Ascending aorta (tissue), 2 donors: ENCODE data around the gene HS3ST6. TPM values are rescaled to one million over a fixed set of nuclear protein-coding genes. Genes with fewer than 3 reads are reported as not detected.
"Not testable (repeated sequence)": the region's sequence is repeated elsewhere in the genome, so short reads cannot be mapped to it uniquely, and the experiment has no call there.

ENCODE experiments used
- DNase-seq, 2 donors: peaks; one replicate each; pipeline ENCODE4 v3.0.0-alpha.2; 2019; ENCODE audit warnings: low spot score in 2 of 2
- H3K27ac ChIP-seq, 2 donors: fragments of 200-600 bp; sonication (generic); one replicate each; pipeline ENCODE4 v1.5.1; 2016 to 2017; ENCODE audit warnings: mild to moderate bottlenecking in 1 of 2
- H3K27me3 ChIP-seq: fragments of 200-600 bp; sonication (generic); one replicate; pipeline ENCODE4 v1.5.1; 2017
- H3K36me3 ChIP-seq, 2 donors: fragments of 200-600 bp; sonication (generic); one replicate each; pipeline ENCODE4 v1.5.1; 2016
- H3K4me1 ChIP-seq, 2 donors: fragments of 200-600 bp; sonication (generic); one replicate each; pipeline ENCODE4 v1.5.1; 2016 to 2017; ENCODE audit warnings: mild to moderate bottlenecking in 1 of 2
- H3K4me3 ChIP-seq, 2 donors: fragments of 200-600 bp; sonication (generic); one replicate each; pipeline ENCODE4 v1.5.1; 2016 to 2017; ENCODE audit warnings: mild to moderate bottlenecking in 1 of 2
- H3K9me3 ChIP-seq, 2 donors: fragments of 200-600 bp; sonication (generic); one replicate each; pipeline ENCODE4 v1.5.1; 2016
- CTCF ChIP-seq, 3 experiments: fragments of 200-600 bp in 2 of 3; fragments of 450-650 bp in 1 of 3; sonication (generic) in 2 of 3; IDR thresholded peaks; one replicate each; pipeline ENCODE4 v1.5.1; 2016 to 2019; ENCODE audit warnings: antibody characterized with exemption in 3 of 3, mild to moderate bottlenecking in 1 of 3, moderate library complexity in 1 of 3
- intact Hi-C: fragments of 100-400 bp; cut with DNase I; formaldehyde crosslinking; loops from one replicate; pipeline ENCODE4 v1.15.1; 2023
- total RNA-seq: library from RNA; depleted of rRNA; stranded (reverse); fragments of >200 nt; gene quantifications from one replicate; pipeline ENCODE4 v1.1.0, GENCODE V29; 2016

Gene HS3ST6
- total RNA-seq, 1 donor from 2014 or later, result not detected

- Histone ChIP-seq H3K27me3 (no peaks in the 10 kb centered on the region), H3K4me1 (peaks cover 3 to 24% of the 10 kb centered on the region in 2 donors), H3K4me3 (peak overlapping the region; percentile 92 to 94), H3K9me3 (no peaks in the 10 kb centered on the region), H3K36me3 (peaks cover 24 to 29% of the 10 kb centered on the region in 2 donors), H3K27ac (peak overlapping the region; percentile 99)
- intact Hi-C loops, result loop anchor here (10.0 kb wide), 1 partner anchor 551 kb away; the partner anchor contains the start of gene ATP6V0C
- no peak for DNase-seq
- no peak for TF ChIP-seq CTCF (IDR thresholded peaks at IDR 0.05)
Measured at GRCh38 chr16:1963806-1964505, 45.7 kb upstream of the HS3ST6 start.

GRCh38 chr16:1962161-1963153 lies 44.2 kb upstream of the HS3ST6 start:
- H3K36me3 ChIP-seq, result peaks cover 24 to 29% of the 10 kb centered on the region in 2 donors
- H3K4me1 ChIP-seq, result peaks cover 3 to 26% of the 10 kb centered on the region in 2 donors
- intact Hi-C loops, result loop anchor here (10.0 kb wide), 1 partner anchor 552 kb away; the partner anchor contains the start of gene ATP6V0C
- H3K4me3 ChIP-seq, H3K9me3 ChIP-seq, H3K27ac ChIP-seq, H3K27me3 ChIP-seq, DNase-seq: not testable (repeated sequence)

GRCh38 chr16:1961651-1962067 lies 43.4 kb upstream of the HS3ST6 start:
- Histone ChIP-seq H3K27ac (no peak overlapping the region), H3K36me3 (peaks cover 24 to 29% of the 10 kb centered on the region in 2 donors), H3K27me3 (no peaks in the 10 kb centered on the region), H3K4me1 (peaks cover 3 to 26% of the 10 kb centered on the region in 2 donors), H3K9me3 (no peaks in the 10 kb centered on the region), H3K4me3 (no peak overlapping the region)
- no peak for TF ChIP-seq CTCF (IDR thresholded peaks at IDR 0.05)
- intact Hi-C loops, result loop anchor here (10.0 kb wide), 1 partner anchor 553 kb away; the partner anchor contains the start of gene ATP6V0C
- DNase-seq, result no peak

- H3K27ac ChIP-seq, result no peak overlapping the region
- intact Hi-C loops, result loop anchor here (10.0 kb wide), 1 partner anchor 554 kb away; the partner anchor contains the start of gene ATP6V0C
Measured at GRCh38 chr16:1960665-1961630, 42.7 kb upstream of the HS3ST6 start.

More at GRCh38 chr16:1960665-1961630, 42.7 kb upstream of the HS3ST6 start:
- no peak for TF ChIP-seq CTCF (IDR thresholded peaks at IDR 0.05)
- H3K9me3 ChIP-seq, result no peaks in the 10 kb centered on the region
- peaks cover 24 to 29% of the 10 kb centered on the region in 2 donors for H3K36me3 ChIP-seq
- no peaks in the 10 kb centered on the region for H3K27me3 ChIP-seq
- H3K4me3 ChIP-seq, result peak overlapping the region; percentile 86 to 90
- H3K4me1 ChIP-seq, result peaks cover 3 to 26% of the 10 kb centered on the region in 2 donors
- no peak for DNase-seq
